Measurements from ENCODE around the gene MEGF9. TPM values are rescaled to one million over a fixed set of nuclear protein-coding genes. Genes with fewer than 3 reads are reported as not detected.
A peak's percentile ranks its signal among the peaks of the same experiment; 100 is the strongest.

The MEGF9 gene
- total RNA-seq, 4 donors from 2014 or later: 62.1 to 113 (median 91.8) TPM

GRCh38 chr9:120705174-120705573 lies 9.1 kb downstream of the MEGF9 start:
- H3K4me3 ChIP-seq: no peak overlapping the region
- no peak for DNase-seq (ENCODE audit: low spot score in 2 of 2)
- peak overlapping the region in 2 of 4 donors; percentile 74 to 88 for H3K27ac ChIP-seq
- peaks cover 0 to 7% (median 0%) of the 10 kb centered on the region in 3 donors for H3K36me3 ChIP-seq
- H3K27me3 ChIP-seq: no peaks in the 10 kb centered on the region
- no peaks in the 10 kb centered on the region for H3K9me3 ChIP-seq
- 33 to 34% methylated on average over 3 of the region's 3 CpGs for WGBS, 2 donors
- H3K4me1 ChIP-seq: peaks cover 0 to 51% (median 18%) of the 10 kb centered on the region in 4 donors
- TF ChIP-seq POLR2A (IDR thresholded peaks at IDR 0.05): no peak

GRCh38 chr9:120702075-120702474 lies 12.2 kb downstream of the MEGF9 start:
- DNase-seq (ENCODE audit: low spot score in 2 of 2): no peak
- 94 to 98% methylated on average over 1 of the region's 1 CpG for WGBS, 2 donors
- no peaks in the 10 kb centered on the region for H3K9me3 ChIP-seq
- TF ChIP-seq, protein P1, sequence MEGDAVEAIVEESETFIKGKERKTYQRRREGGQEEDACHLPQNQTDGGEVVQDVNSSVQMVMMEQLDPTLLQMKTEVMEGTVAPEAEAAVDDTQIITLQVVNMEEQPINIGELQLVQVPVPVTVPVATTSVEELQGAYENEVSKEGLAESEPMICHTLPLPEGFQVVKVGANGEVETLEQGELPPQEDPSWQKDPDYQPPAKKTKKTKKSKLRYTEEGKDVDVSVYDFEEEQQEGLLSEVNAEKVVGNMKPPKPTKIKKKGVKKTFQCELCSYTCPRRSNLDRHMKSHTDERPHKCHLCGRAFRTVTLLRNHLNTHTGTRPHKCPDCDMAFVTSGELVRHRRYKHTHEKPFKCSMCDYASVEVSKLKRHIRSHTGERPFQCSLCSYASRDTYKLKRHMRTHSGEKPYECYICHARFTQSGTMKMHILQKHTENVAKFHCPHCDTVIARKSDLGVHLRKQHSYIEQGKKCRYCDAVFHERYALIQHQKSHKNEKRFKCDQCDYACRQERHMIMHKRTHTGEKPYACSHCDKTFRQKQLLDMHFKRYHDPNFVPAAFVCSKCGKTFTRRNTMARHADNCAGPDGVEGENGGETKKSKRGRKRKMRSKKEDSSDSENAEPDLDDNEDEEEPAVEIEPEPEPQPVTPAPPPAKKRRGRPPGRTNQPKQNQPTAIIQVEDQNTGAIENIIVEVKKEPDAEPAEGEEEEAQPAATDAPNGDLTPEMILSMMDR (IDR thresholded peaks at IDR 0.05): no peak
- TF ChIP-seq EP300 (IDR thresholded peaks at IDR 0.05) (no peak), POLR2A (IDR thresholded peaks at IDR 0.05) (no peak)
- H3K27ac ChIP-seq: no peak overlapping the region
- no peak overlapping the region for H3K4me3 ChIP-seq
- peaks cover 0 to 50% (median 12%) of the 10 kb centered on the region in 4 donors for H3K4me1 ChIP-seq
- peaks cover 0 to 7% (median 0%) of the 10 kb centered on the region in 3 donors for H3K36me3 ChIP-seq
- no peaks in the 10 kb centered on the region for H3K27me3 ChIP-seq

DNA sequence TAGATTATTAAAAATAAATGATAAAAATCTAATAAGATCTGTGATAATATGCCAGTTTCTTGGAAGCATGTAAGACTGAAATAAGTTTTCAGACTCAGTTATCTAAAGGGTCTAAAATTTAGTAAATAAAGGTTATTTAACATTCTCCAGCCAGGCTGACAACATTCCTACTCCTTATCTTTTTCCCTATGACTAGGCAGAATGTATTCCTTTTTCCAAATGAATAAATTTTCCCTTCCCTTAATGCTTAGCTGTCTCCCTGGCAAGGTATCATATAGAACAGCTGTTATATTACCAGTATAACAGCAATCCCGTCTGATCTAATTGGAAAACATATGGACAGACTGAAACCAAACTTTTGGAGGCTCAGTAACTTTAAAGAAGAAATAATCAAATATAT lies 13.0 kb downstream of the MEGF9 start:
- Histone ChIP-seq H3K27me3 (no peaks in the 10 kb centered on the region), H3K27ac (peak overlapping the region in 1 of 4 donors; percentile 6), H3K4me1 (peaks cover 0 to 50% (median 9%) of the 10 kb centered on the region in 4 donors), H3K9me3 (no peaks in the 10 kb centered on the region), H3K36me3 (peaks cover 0 to 7% (median 0%) of the 10 kb centered on the region in 3 donors), H3K4me3 (no peak overlapping the region)
- 75 to 92% methylated on average over 1 of the region's 1 CpG for WGBS, 2 donors
- DNase-seq (ENCODE audit: low spot score in 2 of 2): no peak
- TF ChIP-seq EP300 (IDR thresholded peaks at IDR 0.05): no peak
- no peak for TF ChIP-seq POLR2A (IDR thresholded peaks at IDR 0.05)
- TF ChIP-seq, protein P1 (IDR thresholded peaks at IDR 0.05): no peak

DNA sequence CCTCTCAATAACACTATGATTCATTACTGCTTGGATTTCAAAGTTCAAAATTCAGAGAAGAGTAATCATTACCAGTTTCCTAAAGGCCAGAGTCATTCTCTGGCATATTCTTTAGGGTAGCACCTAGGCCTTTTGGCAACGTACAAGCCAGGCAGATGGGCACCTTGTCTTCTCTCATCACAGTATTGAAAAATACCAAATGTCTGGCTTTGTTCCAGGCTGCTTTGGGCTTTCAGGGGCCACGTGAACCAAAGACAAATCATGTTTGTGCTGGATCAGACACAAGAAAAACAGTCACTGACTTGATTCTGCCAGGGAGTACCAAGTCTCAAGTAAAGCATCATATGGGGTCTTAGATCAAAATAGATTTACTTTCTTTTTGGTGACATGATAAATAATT lies 15.5 kb downstream of the MEGF9 start:
- Histone ChIP-seq H3K4me1 (peaks cover 0 to 43% (median 8%) of the 10 kb centered on the region in 4 donors), H3K4me3 (no peak overlapping the region), H3K27ac (no peak overlapping the region), H3K36me3 (peaks cover 0 to 2% (median 0%) of the 10 kb centered on the region in 3 donors), H3K9me3 (no peaks in the 10 kb centered on the region), H3K27me3 (no peaks in the 10 kb centered on the region)
- TF ChIP-seq, protein P1 (IDR thresholded peaks at IDR 0.05): no peak
- TF ChIP-seq EP300 (IDR thresholded peaks at IDR 0.05) (no peak), POLR2A (IDR thresholded peaks at IDR 0.05) (no peak)
- 20 to 42% methylated on average over 2 of the region's 2 CpGs for WGBS, 2 donors
- DNase-seq (ENCODE audit: low spot score in 2 of 2): no peak

DNA sequence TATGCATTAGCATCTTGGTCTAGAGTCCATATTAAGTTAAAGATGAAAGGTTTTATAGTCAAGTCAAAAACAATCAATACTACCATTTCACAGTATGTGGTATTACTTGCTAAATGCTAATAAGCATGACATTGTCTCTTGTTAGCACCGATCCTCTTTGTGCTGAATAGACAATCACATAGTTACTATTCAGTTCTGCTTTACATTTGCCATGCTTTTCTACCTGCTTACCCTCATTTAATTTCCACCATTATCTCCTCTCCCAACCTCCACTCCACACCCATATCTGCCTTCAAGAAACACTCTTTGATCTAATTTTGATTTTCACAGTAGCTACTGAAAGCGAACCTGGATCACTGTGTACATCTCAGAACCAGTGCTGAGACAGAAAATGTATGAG lies 16.8 kb downstream of the MEGF9 start:
- H3K4me1 ChIP-seq: peaks cover 0 to 56% (median 9%) of the 10 kb centered on the region in 4 donors
- TF ChIP-seq, protein P1 (IDR thresholded peaks at IDR 0.05): no peak
- no peak for TF ChIP-seq POLR2A (IDR thresholded peaks at IDR 0.05)
- TF ChIP-seq EP300 (IDR thresholded peaks at IDR 0.05): no peak
- no peak overlapping the region for H3K27ac ChIP-seq
- H3K9me3 ChIP-seq: no peaks in the 10 kb centered on the region
- no peaks in the 10 kb centered on the region for H3K36me3 ChIP-seq
- no peak overlapping the region for H3K4me3 ChIP-seq
- WGBS, 2 donors: 72 to 79% methylated on average over 2 of the region's 2 CpGs
- DNase-seq (ENCODE audit: low spot score in 2 of 2): no peak
- no peaks in the 10 kb centered on the region for H3K27me3 ChIP-seq

Data from tibial nerve (tissue), 4 donors.